Fibroblast of skin of right biceps (primary cell): ENCODE results near the gene MYBL2.
A peak's percentile ranks its signal among the peaks of the same experiment; 100 is the strongest.
"Not testable (repeated sequence)": the region's sequence is repeated elsewhere in the genome, so short reads cannot be mapped to it uniquely, and the experiment has no call there.

Experiments
- DNase-seq: peaks from one replicate; pipeline ENCODE4 v3.0.0-alpha.2; 2013

The MYBL2 gene

GRCh38 chr20:43755390-43755789 is 88.5 kb downstream of the MYBL2 start:
- DNase-seq, result peak; percentile 89

GRCh38 chr20:43755851-43756250 is 88.9 kb downstream of the MYBL2 start:
- DNase-seq, result peak; percentile 90

- not testable (repeated sequence) for DNase-seq
These were observed 91.0 kb downstream of the MYBL2 start for GRCh38 chr20:43757888-43758287.

GRCh38 chr20:43761386-43762340 is 94.7 kb downstream of the MYBL2 start:
- peak; percentile 16 for DNase-seq

GRCh38 chr20:43762911-43763310 is 96.0 kb downstream of the MYBL2 start:
- DNase-seq, result no peak

- DNase-seq, result no peak
These were observed 99.0 kb downstream of the MYBL2 start for GRCh38 chr20:43765916-43766315.
